Left lung (tissue), 10 donors: Measurements from ENCODE around the gene CLRN1. TPM values are rescaled to one million over a fixed set of nuclear protein-coding genes. Genes with fewer than 3 reads are reported as not detected.

Source experiments
- ATAC-seq: fragments of 200-7000 bp; cut with Tn5 transposase; one replicate; pipeline ENCODE4 v1.9.1; 2020; ENCODE audit warnings: moderate library complexity
- DNase-seq, 4 donors: peaks; one replicate each; pipeline ENCODE4 v3.0.0-alpha.2; 2013 to 2020
- H3K27ac ChIP-seq, 2 donors: fragments of 200-600 bp; sonication (generic) in 1 of 2; one replicate each; pipeline versions ENCODE4 v1.5.0 to v1.8.0; 2020 to 2021
- H3K27me3 ChIP-seq, 2 donors: fragments of 200-600 bp; sonication (generic) in 1 of 2; one replicate each; pipeline versions ENCODE4 v1.5.0 to v1.8.0; 2020 to 2021
- H3K36me3 ChIP-seq, 2 donors: fragments of 200-600 bp; sonication (generic) in 1 of 2; one replicate each; pipeline versions ENCODE4 v1.5.0 to v1.8.0; 2020 to 2021
- H3K4me1 ChIP-seq, 2 donors: fragments of 200-600 bp; one replicate each; pipeline ENCODE4 v1.8.0; 2021
- H3K4me3 ChIP-seq, 2 donors: fragments of 200-600 bp; sonication (generic) in 1 of 2; one replicate each; pipeline versions ENCODE4 v1.5.0 to v1.8.0; 2020 to 2021; ENCODE audit warnings: mild to moderate bottlenecking in 1 of 2
- H3K9me3 ChIP-seq, 2 donors: fragments of 200-600 bp; sonication (generic) in 1 of 2; one replicate each; pipeline versions ENCODE4 v1.5.0 to v1.8.0; 2020 to 2021
- CTCF ChIP-seq, 2 donors: fragments of 200-600 bp; sonication (generic) in 1 of 2; IDR thresholded peaks; one replicate each; pipeline versions ENCODE4 v1.5.0 to v1.8.0; 2021; ENCODE audit warnings: antibody characterized with exemption in 2 of 2
- intact Hi-C, 2 donors: fragments of 100-400 bp; cut with DNase I; formaldehyde crosslinking; loops; one replicate each; pipeline versions ENCODE4 v1.11.2 to v1.14.2; 2022
- polyA plus RNA-seq, 6 donors: library from polyadenylated mRNA; unstranded; fragments of 120-200 nt; gene quantifications; one replicate each; pipeline ENCODE4 v1.2.1, GENCODE V29; 2013; ENCODE audit not compliant: insufficient read length in 6 of 6
- total RNA-seq, 2 donors: library from RNA; stranded (reverse); fragmentation: NEBNext Ultra II Directional; extraction: Animal tissue kit (Norgen Biotek cat#: 25700); gene quantifications; one replicate each; pipeline ENCODE4 v1.2.1, GENCODE V29; 2021
- donor health status: DM: no; HTN: yes; CAD: no.
- donor health status: DM: no; HTN: no; CAD: no.

The CLRN1 gene
- total and polyA plus RNA-seq, 8 donors: 0.15 TPM; not detected in 7

DNA sequence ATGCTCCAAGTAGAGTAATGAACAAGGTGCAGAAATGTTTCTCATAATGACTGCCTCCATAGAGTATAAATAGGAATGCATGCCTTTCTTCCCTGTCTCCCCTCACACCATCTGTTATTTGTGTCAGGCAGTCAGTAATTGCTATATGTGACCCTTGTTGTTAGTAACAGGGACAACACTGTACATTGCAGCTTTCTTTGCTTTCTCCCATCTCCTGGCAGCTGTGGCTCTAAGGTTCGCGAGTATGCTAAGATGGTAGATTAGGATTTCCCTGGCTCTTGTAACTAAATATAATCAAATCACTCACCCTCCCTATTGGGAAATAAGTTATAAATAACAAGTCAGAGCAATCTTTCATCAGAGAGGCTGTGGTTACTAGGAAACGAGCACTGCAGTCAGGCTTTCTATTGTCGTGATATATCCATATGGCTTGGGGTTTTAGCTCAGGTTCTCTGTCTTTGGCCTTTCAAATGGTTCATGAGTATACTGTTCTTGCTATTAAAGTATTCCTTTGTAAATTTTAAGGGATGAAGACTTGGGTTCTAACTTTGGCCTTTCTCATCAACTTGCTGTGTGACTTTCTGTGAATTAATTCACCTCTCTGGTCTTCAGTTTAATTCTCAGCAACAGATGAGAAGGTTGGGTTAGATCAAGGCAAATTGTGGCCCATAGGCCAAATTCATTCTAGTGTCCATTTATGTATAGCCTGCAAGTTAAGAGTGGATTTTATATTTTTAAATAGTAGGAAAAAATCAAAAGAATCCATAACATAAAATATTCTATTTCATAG is 59.2 kb downstream of the CLRN1 start:
- no peaks in the 10 kb centered on the region for H3K4me1 ChIP-seq
- DNase-seq (peak in 1 of 4 donors; percentile 64), ATAC-seq (no peak)
- no peaks in the 10 kb centered on the region for H3K36me3 ChIP-seq
- H3K27me3 ChIP-seq: no peaks in the 10 kb centered on the region
- H3K27ac ChIP-seq: no peak overlapping the region
- intact Hi-C loops: no loop called here
- H3K9me3 ChIP-seq: no peaks in the 10 kb centered on the region
- no peak overlapping the region for H3K4me3 ChIP-seq
- no peak for TF ChIP-seq CTCF (IDR thresholded peaks at IDR 0.05)

DNA sequence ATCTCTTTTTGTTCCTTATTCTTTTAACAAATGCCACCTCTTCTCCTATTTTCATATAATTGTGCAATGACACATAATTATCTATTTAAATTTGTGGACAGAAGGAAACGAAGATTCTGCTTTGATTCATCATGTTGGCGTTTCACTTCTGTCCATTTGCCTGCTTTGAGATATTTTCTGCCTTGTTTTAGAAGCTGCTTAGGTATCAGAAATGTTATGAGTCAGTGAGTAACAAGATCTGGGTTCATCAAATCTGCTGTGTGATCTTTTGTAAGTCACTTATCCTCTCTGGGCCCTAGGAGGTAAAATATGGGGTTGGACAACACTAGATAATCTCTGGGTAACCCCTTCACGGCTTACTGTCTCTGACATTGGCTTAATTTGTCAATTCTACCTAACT is 60.0 kb downstream of the CLRN1 start:
- Histone ChIP-seq H3K27ac (no peak overlapping the region), H3K4me1 (no peaks in the 10 kb centered on the region), H3K4me3 (no peak overlapping the region), H3K27me3 (no peaks in the 10 kb centered on the region), H3K9me3 (no peaks in the 10 kb centered on the region), H3K36me3 (no peaks in the 10 kb centered on the region)
- ATAC-seq (no peak), DNase-seq (no peak)
- no peak for TF ChIP-seq CTCF (IDR thresholded peaks at IDR 0.05)
- intact Hi-C loops: no loop called here

- Histone ChIP-seq H3K4me3 (no peak overlapping the region), H3K36me3 (no peaks in the 10 kb centered on the region), H3K9me3 (no peaks in the 10 kb centered on the region), H3K4me1 (no peaks in the 10 kb centered on the region), H3K27ac (no peak overlapping the region), H3K27me3 (no peaks in the 10 kb centered on the region)
- DNase-seq: no peak
- no peak for ATAC-seq
- no peak for TF ChIP-seq CTCF (IDR thresholded peaks at IDR 0.05)
- intact Hi-C loops: no loop called here
Measured at GRCh38 chr3:150911771-150912170, 60.8 kb downstream of the CLRN1 start.

- TF ChIP-seq CTCF (IDR thresholded peaks at IDR 0.05): no peak
- Histone ChIP-seq H3K4me1 (no peaks in the 10 kb centered on the region), H3K4me3 (no peak overlapping the region), H3K27ac (no peak overlapping the region), H3K9me3 (no peaks in the 10 kb centered on the region), H3K36me3 (no peaks in the 10 kb centered on the region), H3K27me3 (no peaks in the 10 kb centered on the region)
- ATAC-seq (no peak), DNase-seq (no peak)
- intact Hi-C loops: no loop called here
Measured at GRCh38 chr3:150906461-150906860, 66.1 kb downstream of the CLRN1 start.

DNA sequence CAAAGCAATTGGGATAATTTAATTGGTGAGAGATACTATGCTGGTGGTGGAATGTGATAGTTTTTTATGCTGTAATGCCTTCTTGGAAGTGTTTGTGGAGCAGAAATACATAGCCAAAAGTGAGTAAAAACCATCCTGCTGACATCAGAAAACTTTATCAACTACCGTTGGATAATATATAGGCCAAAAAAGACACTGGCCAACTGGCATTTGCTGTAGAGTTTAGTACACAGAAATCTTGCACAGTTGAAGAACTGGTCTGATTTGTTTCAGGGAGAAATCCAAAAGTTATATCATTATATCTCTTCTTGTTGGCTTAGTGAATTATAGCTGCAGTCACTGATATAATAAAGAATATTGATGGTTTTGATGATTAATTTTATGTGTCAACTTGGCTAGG is 66.8 kb downstream of the CLRN1 start:
- H3K27me3 ChIP-seq: no peaks in the 10 kb centered on the region
- no peaks in the 10 kb centered on the region for H3K4me1 ChIP-seq
- no peaks in the 10 kb centered on the region for H3K9me3 ChIP-seq
- intact Hi-C loops: no loop called here
- H3K27ac ChIP-seq: no peak overlapping the region
- no peak for TF ChIP-seq CTCF (IDR thresholded peaks at IDR 0.05)
- H3K4me3 ChIP-seq: no peak overlapping the region
- H3K36me3 ChIP-seq: no peaks in the 10 kb centered on the region
- DNase-seq: no peak
- no peak for ATAC-seq
